Endothelial cell of umbilical vein (primary cell): ENCODE results near the gene ABCA8. TPM values are rescaled to one million over a fixed set of nuclear protein-coding genes. Genes with fewer than 3 reads are reported as not detected.
"Not testable (repeated sequence)": the region's sequence is repeated elsewhere in the genome, so short reads cannot be mapped to it uniquely, and the experiment has no call there.

Experiments
- BruUV-seq: library from RNA; stranded (reverse); fragments of 400-500 nt; replicated peaks from 2 replicates; lab custom pipeline; 2021; lab: Mats Ljungman, UMichigan
- CTCF ChIA-PET: fragments of 300-600, 350-600 bp; sonication (Branson Sonifier 250); formaldehyde crosslinking; loops from one replicate; lab custom pipeline; 2021; ENCODE audit warnings: antibody characterized with exemption, inconsistent platforms; lab: Charles Lee
- POLR2A ChIA-PET: fragments of 300-600, 350-600 bp; sonication (Branson Sonifier 250); formaldehyde crosslinking; loops from one replicate; lab custom pipeline; 2021; ENCODE audit warnings: antibody characterized with exemption, inconsistent platforms; lab: Charles Lee
- DNase-seq: peaks from one replicate; pipeline ENCODE4 v3.0.0-alpha.2; 2011; ENCODE audit warnings: low read depth, low spot score
- FAIRE-seq: peaks from 2 replicates; lab custom pipeline; 2011; peaks lifted over from hg19 to GRCh38; lab: Jason Lieb, UNC
- H2AFZ ChIP-seq: 2 replicates; pipeline ENCODE4 v1.6.0; 2012; ENCODE audit warnings: low read depth, low read length, control low read depth, inconsistent platforms
- H3K27ac ChIP-seq: 2 replicates; pipeline ENCODE4 v1.5.1; 2011; ENCODE audit warnings: low read depth, mild to moderate bottlenecking, control low read depth, low read length, moderate library complexity; ENCODE audit not compliant: insufficient read depth
- H3K27me3 ChIP-seq, 2 experiments: 2 replicates each; pipeline versions ENCODE4 v1.6.0 to v1.6.1; 2011; ENCODE audit warnings: low read length in 2 of 2, mixed read lengths in 1 of 2; ENCODE audit not compliant: control insufficient read depth in 2 of 2, insufficient read depth in 2 of 2
- H3K36me3 ChIP-seq, 2 experiments: 2 replicates in 1 of 2; 3 replicates in 1 of 2; pipeline ENCODE4 v1.5.1; 2011; ENCODE audit warnings: low read length in 2 of 2, mild to moderate bottlenecking in 1 of 2, moderate library complexity in 1 of 2; ENCODE audit not compliant: control insufficient read depth in 2 of 2, insufficient read depth in 2 of 2; ENCODE audit errors: extremely low read depth in 1 of 2
- H3K4me1 ChIP-seq: 3 replicates; pipeline ENCODE4 v1.5.1; 2011; ENCODE audit warnings: mild to moderate bottlenecking, low read length; ENCODE audit not compliant: control insufficient read depth, insufficient read depth; ENCODE audit errors: extremely low read depth
- H3K4me2 ChIP-seq: 2 replicates; pipeline ENCODE4 v1.6.1; 2011; ENCODE audit warnings: low read length, control low read depth, mixed read lengths; ENCODE audit not compliant: insufficient read depth
- H3K4me3 ChIP-seq, 3 experiments: fragments of 200-600 bp in 1 of 3; sonication (generic), shearing (Covaris generic) in 1 of 3; replicated peaks in 1 of 3; 2 replicates each; pipeline ENCODE4 v1.5.1; 2011 to 2016; ENCODE audit warnings: control low read depth in 3 of 3, low read length in 3 of 3, mild to moderate bottlenecking in 2 of 3, inconsistent platforms in 1 of 3, low read depth in 1 of 3, moderate library complexity in 1 of 3; ENCODE audit not compliant: insufficient read depth in 1 of 3
- H3K79me2 ChIP-seq: 2 replicates; pipeline ENCODE4 v1.6.0; 2012; ENCODE audit warnings: low read length, inconsistent platforms; ENCODE audit not compliant: control insufficient read depth, insufficient read depth
- H3K9ac ChIP-seq: replicated peaks from 2 replicates; pipeline ENCODE3; 2011; ENCODE audit warnings: low read length, control low read depth; ENCODE audit not compliant: insufficient read depth; ENCODE audit errors: extremely low read depth
- H3K9me1 ChIP-seq: replicated peaks from 3 replicates; pipeline ENCODE4 v1.6.0; 2011; ENCODE audit warnings: mild to moderate bottlenecking, low read length; ENCODE audit not compliant: control insufficient read depth, insufficient read depth; ENCODE audit errors: extremely low read depth
- H3K9me3 ChIP-seq: replicated peaks from 2 replicates; pipeline ENCODE4 v1.5.1; 2012; ENCODE audit warnings: low read length, inconsistent platforms; ENCODE audit not compliant: control insufficient read depth, insufficient read depth
- H4K20me1 ChIP-seq: replicated peaks from 2 replicates; pipeline ENCODE3; 2011; ENCODE audit warnings: mild to moderate bottlenecking, low read length; ENCODE audit not compliant: control insufficient read depth, insufficient read depth; ENCODE audit errors: extremely low read depth
- EZH2 ChIP-seq: IDR thresholded peaks from 2 replicates; pipeline ENCODE4 v1.6.1; 2012; ENCODE audit warnings: borderline replicate concordance, low read depth, mild to moderate bottlenecking, moderate library complexity, low read length, inconsistent platforms; ENCODE audit not compliant: severe bottlenecking
- FOS ChIP-seq: IDR thresholded peaks from 2 replicates; pipeline ENCODE4 v1.6.1; 2011; ENCODE audit warnings: mild to moderate bottlenecking, low read length, moderate library complexity, borderline replicate concordance; ENCODE audit not compliant: insufficient read depth
- GATA2 ChIP-seq: IDR thresholded peaks from 2 replicates; pipeline ENCODE4 v1.7.0; 2011; ENCODE audit warnings: low read depth, mild to moderate bottlenecking, moderate library complexity, mixed read lengths, low read length; ENCODE audit not compliant: insufficient read length, insufficient read depth
- JUN ChIP-seq: IDR thresholded peaks from 2 replicates; pipeline ENCODE4 v1.6.1; 2011; ENCODE audit warnings: borderline replicate concordance, low read depth; ENCODE audit not compliant: insufficient read length, insufficient read depth
- MAX ChIP-seq: IDR thresholded peaks from 2 replicates; pipeline ENCODE4 v1.6.1; 2011; ENCODE audit not compliant: insufficient read depth, insufficient read length
- MYC ChIP-seq: IDR thresholded peaks from one replicate; pipeline ENCODE4 v1.6.1; 2011; ENCODE audit warnings: mild to moderate bottlenecking, low read depth, low read length
- POLR2A ChIP-seq: IDR thresholded peaks from 2 replicates; pipeline ENCODE4 v1.6.1; 2012; ENCODE audit warnings: low read depth, mild to moderate bottlenecking, control low read depth, low read length
- POLR2AphosphoS5 ChIP-seq: IDR thresholded peaks from 2 replicates; pipeline ENCODE4 v1.6.1; 2012; ENCODE audit warnings: low read depth, mild to moderate bottlenecking, control low read depth, low read length, moderate library complexity; ENCODE audit not compliant: insufficient read depth
- dilution Hi-C: fragments of 300-500 bp; cut with MboI; formaldehyde crosslinking; loops from one replicate; pipeline ENCODE4 v1.15.0; 2019; ENCODE audit warnings: low sequenced_read_pairs; ENCODE audit not compliant: extremely low pct_ligation_motif_present
- intact Hi-C: fragments of 100-400 bp; cut with micrococcal nuclease; formaldehyde crosslinking; loops from one replicate; pipeline ENCODE4 v1.10.0; 2022
- polyA plus RNA-seq, 4 experiments: library from polyadenylated mRNA; depleted of rRNA in 3 of 4; stranded (reverse) in 3 of 4; unstranded in 1 of 4; fragments of >200 nt; gene quantifications; 2 replicates each; pipeline versions ENCODE4 v1.2.1 to v1.2.3, GENCODE V29; 2011 to 2012; ENCODE audit warnings: missing spikeins in 1 of 4
- total RNA-seq: library from RNA; stranded (reverse); gene quantifications from 2 replicates; pipeline ENCODE4 v1.2.3, GENCODE V29; 2021
- TF ChIP-seq, protein P1 (sequence below), 2 donors: IDR thresholded peaks; 1 replicate in 1 of 2; 2 replicates in 1 of 2; pipeline ENCODE4 v1.5.1; 2011; ENCODE audit warnings: low read length in 2 of 2, mild to moderate bottlenecking in 2 of 2, moderate library complexity in 2 of 2, control low read depth in 1 of 2, inconsistent platforms in 1 of 2, low read depth in 1 of 2; ENCODE audit not compliant: insufficient read depth in 1 of 2; ENCODE audit errors: extremely low read depth in 1 of 2

ABCA8 gene
- total and polyA plus RNA-seq, 2 donors (not counting 3 experiments of a cell fraction or from before 2014, with no cell fraction given) = 0.99 to 1.7 TPM

- no peak for TF ChIP-seq POLR2A
- Histone ChIP-seq H3K27me3 (no peaks in the 10 kb centered on the region), H3K9me3 (no peaks in the 10 kb centered on the region), H2AFZ (no peak overlapping the region), H3K4me2 (no peak overlapping the region), H3K27ac (no peak overlapping the region), H4K20me1 (no peaks in the 10 kb centered on the region), H3K79me2 (no peaks in the 10 kb centered on the region), H3K9ac (no peak overlapping the region), H3K36me3 (no peaks in the 10 kb centered on the region), H3K4me3 (no peak overlapping the region), H3K9me1 (no peaks in the 10 kb centered on the region), H3K4me1 (no peaks in the 10 kb centered on the region)
- intact Hi-C loops (no loop called here), dilution Hi-C loops (no loop called here)
- no TSS peak for BruUV-seq
- DNase-seq (no peak), FAIRE-seq (no peak)
- ChIA-PET CTCF (no interaction called here), POLR2A (no interaction called here)
These were observed 126.0 kb downstream of the ABCA8 start for GRCh38 chr17:68829211-68829610.

DNA sequence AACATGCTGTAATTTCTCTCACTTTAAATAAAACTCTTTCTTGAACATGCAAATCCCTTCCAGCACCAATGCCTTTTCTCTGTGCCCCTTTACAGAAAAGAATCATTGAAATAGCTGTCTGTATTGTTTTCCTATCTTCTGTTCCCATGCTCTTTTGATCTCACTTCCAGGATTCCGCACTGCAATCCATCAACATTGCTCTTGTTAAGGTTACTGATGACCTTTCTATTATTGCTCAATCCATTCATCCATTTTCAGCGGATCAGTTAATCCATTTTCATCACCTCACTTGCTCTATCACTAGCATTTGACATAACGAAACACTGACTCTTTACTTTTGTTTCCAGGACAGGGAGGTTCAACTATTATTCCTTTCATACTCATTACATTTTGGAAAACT is 130.5 kb downstream of the ABCA8 start:
- Histone ChIP-seq H3K27ac (no peak overlapping the region), H3K79me2 (no peaks in the 10 kb centered on the region), H3K4me3 (no peak overlapping the region), H3K36me3 (no peaks in the 10 kb centered on the region), H3K4me2 (no peak overlapping the region), H3K27me3 (no peaks in the 10 kb centered on the region), H4K20me1 (no peaks in the 10 kb centered on the region), H2AFZ (no peak overlapping the region), H3K9ac (no peak overlapping the region), H3K4me1 (peaks cover 22% of the 10 kb centered on the region), H3K9me1 (no peaks in the 10 kb centered on the region), H3K9me3 (no peaks in the 10 kb centered on the region)
- ChIA-PET POLR2A (no interaction called here), CTCF (no interaction called here)
- intact Hi-C loops (no loop called here), dilution Hi-C loops (no loop called here)
- TF ChIP-seq POLR2A (no peak), MAX (no peak), EZH2 (no peak), GATA2 (no peak), JUN (no peak), POLR2AphosphoS5 (no peak), MYC (no peak), FOS (no peak)
- TF ChIP-seq, protein P1, sequence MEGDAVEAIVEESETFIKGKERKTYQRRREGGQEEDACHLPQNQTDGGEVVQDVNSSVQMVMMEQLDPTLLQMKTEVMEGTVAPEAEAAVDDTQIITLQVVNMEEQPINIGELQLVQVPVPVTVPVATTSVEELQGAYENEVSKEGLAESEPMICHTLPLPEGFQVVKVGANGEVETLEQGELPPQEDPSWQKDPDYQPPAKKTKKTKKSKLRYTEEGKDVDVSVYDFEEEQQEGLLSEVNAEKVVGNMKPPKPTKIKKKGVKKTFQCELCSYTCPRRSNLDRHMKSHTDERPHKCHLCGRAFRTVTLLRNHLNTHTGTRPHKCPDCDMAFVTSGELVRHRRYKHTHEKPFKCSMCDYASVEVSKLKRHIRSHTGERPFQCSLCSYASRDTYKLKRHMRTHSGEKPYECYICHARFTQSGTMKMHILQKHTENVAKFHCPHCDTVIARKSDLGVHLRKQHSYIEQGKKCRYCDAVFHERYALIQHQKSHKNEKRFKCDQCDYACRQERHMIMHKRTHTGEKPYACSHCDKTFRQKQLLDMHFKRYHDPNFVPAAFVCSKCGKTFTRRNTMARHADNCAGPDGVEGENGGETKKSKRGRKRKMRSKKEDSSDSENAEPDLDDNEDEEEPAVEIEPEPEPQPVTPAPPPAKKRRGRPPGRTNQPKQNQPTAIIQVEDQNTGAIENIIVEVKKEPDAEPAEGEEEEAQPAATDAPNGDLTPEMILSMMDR (IDR thresholded peaks at IDR 0.05; ENCODE audit: extremely low read depth in 1 of 2, insufficient read depth in 1 of 2, low read depth in 1 of 2, low read length in 2 of 2) = no peak
- BruUV-seq = no TSS peak
- no peak for FAIRE-seq
- DNase-seq = no peak

- H3K36me3 ChIP-seq, CTCF ChIA-PET, FAIRE-seq, H3K4me3 ChIP-seq, H3K9ac ChIP-seq, dilution Hi-C loops, BruUV-seq, H3K4me2 ChIP-seq, H2AFZ ChIP-seq, H4K20me1 ChIP-seq, DNase-seq, H3K27ac ChIP-seq, intact Hi-C loops, H3K9me3 ChIP-seq, H3K9me1 ChIP-seq, H3K27me3 ChIP-seq, H3K79me2 ChIP-seq, POLR2A ChIA-PET: not testable (repeated sequence)
- H3K4me1 ChIP-seq = peaks cover 22% of the 10 kb centered on the region
These were observed 131.0 kb downstream of the ABCA8 start for GRCh38 chr17:68824185-68824584.
